H9 (cell line): ENCODE measurements around the gene MAPT. TPM values are rescaled to one million over a fixed set of nuclear protein-coding genes. Genes with fewer than 3 reads are reported as not detected.

Experiments used
- DNase-seq: peaks from one replicate; pipeline ENCODE4 v3.0.0-alpha.2; 2017
- H2AFZ ChIP-seq: one replicate; pipeline ENCODE4 v1.6.1; 2013; ENCODE audit warnings: mild to moderate bottlenecking, low read length, control low read depth, moderate library complexity
- H2AK5ac ChIP-seq: 2 replicates; pipeline ENCODE4 v1.6.1; 2013; ENCODE audit warnings: low read length, control low read depth, mixed read lengths; ENCODE audit not compliant: insufficient read length
- H2BK120ac ChIP-seq: one replicate; pipeline ENCODE4 v1.6.1; 2013; ENCODE audit warnings: low read depth, mild to moderate bottlenecking, low read length, control low read depth, inconsistent platforms; ENCODE audit not compliant: poor library complexity, severe bottlenecking
- H2BK12ac ChIP-seq: 2 replicates; pipeline ENCODE4 v1.6.1; 2013; ENCODE audit warnings: low read length, control low read depth, mixed read lengths, low read depth; ENCODE audit not compliant: insufficient read length
- H2BK15ac ChIP-seq: 2 replicates; pipeline ENCODE4 v1.6.1; 2013; ENCODE audit warnings: low read depth, low read length, control low read depth
- H2BK20ac ChIP-seq: one replicate; pipeline ENCODE4 v1.6.1; 2013; ENCODE audit warnings: low read depth, mild to moderate bottlenecking, low read length, control low read depth, inconsistent platforms; ENCODE audit not compliant: poor library complexity, severe bottlenecking
- H2BK5ac ChIP-seq: 2 replicates; pipeline ENCODE4 v1.6.1; 2013; ENCODE audit warnings: low read length, control low read depth, mixed read lengths; ENCODE audit not compliant: insufficient read length
- H3K14ac ChIP-seq: 2 replicates; pipeline ENCODE4 v1.6.1; 2013; ENCODE audit warnings: low read length, control low read depth; ENCODE audit not compliant: insufficient read depth
- H3K18ac ChIP-seq: 2 replicates; pipeline ENCODE4 v1.6.1; 2013; ENCODE audit warnings: low read depth, mild to moderate bottlenecking, mixed read lengths, low read length, control low read depth; ENCODE audit not compliant: insufficient read length
- H3K23ac ChIP-seq: 2 replicates; pipeline ENCODE4 v1.6.1; 2013; ENCODE audit warnings: low read length, control low read depth, mixed read lengths, low read depth; ENCODE audit not compliant: insufficient read length
- H3K23me2 ChIP-seq: 2 replicates; pipeline ENCODE4 v1.6.1; 2013; ENCODE audit warnings: low read depth, mild to moderate bottlenecking, mixed read lengths, low read length, control low read depth; ENCODE audit not compliant: insufficient read length, poor library complexity, severe bottlenecking
- H3K27ac ChIP-seq: 2 replicates; pipeline ENCODE4 v1.5.1; 2013; ENCODE audit warnings: low read length, control low read depth, mixed read lengths, low read depth; ENCODE audit not compliant: insufficient read length
- H3K27me3 ChIP-seq: 2 replicates; pipeline ENCODE4 v1.6.1; 2013; ENCODE audit warnings: low read length, control low read depth, inconsistent platforms; ENCODE audit not compliant: insufficient read depth
- H3K4ac ChIP-seq: 2 replicates; pipeline ENCODE4 v1.6.1; 2013; ENCODE audit warnings: low read depth, mild to moderate bottlenecking, control low read depth, inconsistent platforms, low read length, moderate library complexity
- H3K4me1 ChIP-seq: 2 replicates; pipeline ENCODE4 v1.6.1; 2013; ENCODE audit warnings: low read length, control low read depth, inconsistent platforms; ENCODE audit not compliant: insufficient read depth
- H3K4me2 ChIP-seq: 2 replicates; pipeline ENCODE4 v1.6.1; 2013; ENCODE audit warnings: low read length, control low read depth, mixed read lengths; ENCODE audit not compliant: insufficient read length, insufficient read depth
- H3K56ac ChIP-seq: 2 replicates; pipeline ENCODE4 v1.6.1; 2013; ENCODE audit warnings: low read depth, mild to moderate bottlenecking, mixed read lengths, low read length, control low read depth; ENCODE audit not compliant: insufficient read length
- H3K79me1 ChIP-seq: 2 replicates; pipeline ENCODE4 v1.6.1; 2013; ENCODE audit warnings: low read depth, mild to moderate bottlenecking, moderate library complexity, low read length, control low read depth, inconsistent platforms; ENCODE audit not compliant: insufficient read depth, poor library complexity, severe bottlenecking
- H3K79me2 ChIP-seq: 2 replicates; pipeline ENCODE4 v1.6.1; 2013; ENCODE audit warnings: low read length, control low read depth, inconsistent platforms; ENCODE audit not compliant: insufficient read depth
- H3K9ac ChIP-seq: 2 replicates; pipeline ENCODE4 v1.6.1; 2013; ENCODE audit warnings: low read length, control low read depth, mixed read lengths; ENCODE audit not compliant: insufficient read length; ENCODE audit errors: extremely low read depth
- H3K9me3 ChIP-seq: one replicate; pipeline ENCODE4 v1.6.1; 2013; ENCODE audit warnings: low read depth, low read length, inconsistent platforms; ENCODE audit not compliant: control insufficient read depth
- H3T11ph ChIP-seq: one replicate; pipeline ENCODE4 v1.6.1; 2013; ENCODE audit warnings: mild to moderate bottlenecking, low read length, control low read depth, inconsistent platforms
- H4K20me1 ChIP-seq: one replicate; pipeline ENCODE4 v1.6.1; 2013; ENCODE audit not compliant: control insufficient read depth, insufficient read length, insufficient read depth
- H4K5ac ChIP-seq: 2 replicates; pipeline ENCODE4 v1.6.1; 2013; ENCODE audit warnings: low read depth, mild to moderate bottlenecking, mixed read lengths, low read length, control low read depth; ENCODE audit not compliant: insufficient read length
- H4K8ac ChIP-seq: replicated peaks from 2 replicates; pipeline ENCODE4 v1.6.1; 2013; ENCODE audit warnings: low read length, control low read depth, mixed read lengths, low read depth; ENCODE audit not compliant: insufficient read length
- H4K91ac ChIP-seq: 2 replicates; pipeline ENCODE4 v1.6.1; 2013; ENCODE audit warnings: low read depth, mild to moderate bottlenecking, moderate library complexity, mixed read lengths, low read length, control low read depth; ENCODE audit not compliant: insufficient read length
- H3K27ac Mint-ChIP-seq, 3 experiments: 2 replicates in 2 of 3; 3 replicates in 1 of 3; pipeline ENCODE4 v1.8.0; 2020 to 2021; ENCODE audit warnings: mixed read lengths in 3 of 3, mild to moderate bottlenecking in 1 of 3, moderate library complexity in 1 of 3
- H3K27me3 Mint-ChIP-seq: 2 replicates; pipeline ENCODE4 v1.8.0; 2021; ENCODE audit warnings: low read depth, mild to moderate bottlenecking, moderate library complexity, mixed read lengths
- H3K36me3 Mint-ChIP-seq, 3 experiments: 2 replicates in 2 of 3; 3 replicates in 1 of 3; pipeline ENCODE4 v1.8.0; 2020 to 2021; ENCODE audit warnings: low read depth in 3 of 3, mixed read lengths in 3 of 3; ENCODE audit not compliant: insufficient read depth in 1 of 3
- H3K4me1 Mint-ChIP-seq, 2 experiments: 2 replicates each; pipeline ENCODE4 v1.8.0; 2020; ENCODE audit warnings: mixed read lengths in 2 of 2
- H3K4me3 Mint-ChIP-seq, 2 experiments: 2 replicates in 1 of 2; 3 replicates in 1 of 2; pipeline ENCODE4 v1.8.0; 2020 to 2021; ENCODE audit warnings: mild to moderate bottlenecking in 2 of 2, mixed read lengths in 2 of 2, moderate library complexity in 1 of 2
- H3K9me3 Mint-ChIP-seq, 2 experiments: 2 replicates in 1 of 2; 3 replicates in 1 of 2; pipeline ENCODE4 v1.8.0; 2020; ENCODE audit warnings: mild to moderate bottlenecking in 2 of 2, mixed read lengths in 2 of 2, moderate library complexity in 1 of 2
- WGBS: extraction: QIAGEN DNeasy Blood & Tissue Kit; methylation state at CpG from one replicate; pipeline ENCODE4 v1.1.7; 2013; ENCODE audit warnings: missing lambda C conversion rate, low lambda C conversion rate, mixed read lengths; ENCODE audit not compliant: insufficient read length; ENCODE audit errors: extremely low coverage; 5-methylcytosine and 5-hydroxymethylcytosine counted together
- total RNA-seq: library from RNA; stranded (reverse); gene quantifications from 2 replicates; pipeline ENCODE4 v1.2.1, GENCODE V29; 2021
- TF ChIP-seq, protein P1 (sequence below): fragments of 200-600 bp; sonication (generic); conservative IDR thresholded peaks from 3 replicates; pipeline ENCODE4 v1.8.0; 2021; ENCODE audit warnings: antibody characterized with exemption, mild to moderate bottlenecking

Gene MAPT
- total RNA-seq, 1 experiment from 2014 or later, result 1.6 TPM

- DNase-seq, result no peak
- no peak overlapping the region for H3K23ac ChIP-seq
- TF ChIP-seq, protein P1, sequence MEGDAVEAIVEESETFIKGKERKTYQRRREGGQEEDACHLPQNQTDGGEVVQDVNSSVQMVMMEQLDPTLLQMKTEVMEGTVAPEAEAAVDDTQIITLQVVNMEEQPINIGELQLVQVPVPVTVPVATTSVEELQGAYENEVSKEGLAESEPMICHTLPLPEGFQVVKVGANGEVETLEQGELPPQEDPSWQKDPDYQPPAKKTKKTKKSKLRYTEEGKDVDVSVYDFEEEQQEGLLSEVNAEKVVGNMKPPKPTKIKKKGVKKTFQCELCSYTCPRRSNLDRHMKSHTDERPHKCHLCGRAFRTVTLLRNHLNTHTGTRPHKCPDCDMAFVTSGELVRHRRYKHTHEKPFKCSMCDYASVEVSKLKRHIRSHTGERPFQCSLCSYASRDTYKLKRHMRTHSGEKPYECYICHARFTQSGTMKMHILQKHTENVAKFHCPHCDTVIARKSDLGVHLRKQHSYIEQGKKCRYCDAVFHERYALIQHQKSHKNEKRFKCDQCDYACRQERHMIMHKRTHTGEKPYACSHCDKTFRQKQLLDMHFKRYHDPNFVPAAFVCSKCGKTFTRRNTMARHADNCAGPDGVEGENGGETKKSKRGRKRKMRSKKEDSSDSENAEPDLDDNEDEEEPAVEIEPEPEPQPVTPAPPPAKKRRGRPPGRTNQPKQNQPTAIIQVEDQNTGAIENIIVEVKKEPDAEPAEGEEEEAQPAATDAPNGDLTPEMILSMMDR, result no peak
- Mint-ChIP-seq H3K27ac (no peak overlapping the region), H3K4me3 (no peak overlapping the region), H3K27me3 (peaks cover 4% of the 10 kb centered on the region; the same call in 1 of the 2 replicates), H3K9me3 (peaks cover 4 to 7% of the 10 kb centered on the region in 2 experiments; a peak in 3 of 5 replicates), H3K4me1 (peaks cover 9 to 13% of the 10 kb centered on the region in 2 experiments), H3K36me3 (no peaks in the 10 kb centered on the region)
- no peak overlapping the region for H3K56ac ChIP-seq
- H3K4me1 ChIP-seq, result no peaks in the 10 kb centered on the region
- no peak overlapping the region for H3K4me2 ChIP-seq
- no peak overlapping the region for H3K9ac ChIP-seq
- H3K27me3 ChIP-seq, result no peaks in the 10 kb centered on the region
- H4K91ac ChIP-seq, result no peak overlapping the region
- H2BK5ac ChIP-seq, result no peak overlapping the region
- H2BK12ac ChIP-seq, result no peak overlapping the region
- H2AK5ac ChIP-seq, result no peak overlapping the region
- no peak overlapping the region for H3K4ac ChIP-seq
- H3K79me1 ChIP-seq, result no peaks in the 10 kb centered on the region
- H3K9me3 ChIP-seq, result no peaks in the 10 kb centered on the region
- no CpG with 5 or more reads among the region's 10 CpGs for WGBS
- no peaks in the 10 kb centered on the region for H4K20me1 ChIP-seq
- H3K79me2 ChIP-seq, result no peaks in the 10 kb centered on the region
- no peak overlapping the region for H4K8ac ChIP-seq
- H3K14ac ChIP-seq, result no peak overlapping the region
- no peak overlapping the region for H3T11ph ChIP-seq
- H3K23me2 ChIP-seq, result no peaks in the 10 kb centered on the region
- no peak overlapping the region for H2BK120ac ChIP-seq
- no peak overlapping the region for H2AFZ ChIP-seq
- H2BK20ac ChIP-seq, result no peak overlapping the region
- no peak overlapping the region for H3K18ac ChIP-seq
- H4K5ac ChIP-seq, result no peak overlapping the region
- H2BK15ac ChIP-seq, result no peak overlapping the region
- no peak overlapping the region for H3K27ac ChIP-seq
Measured at GRCh38 chr17:45991341-45991740, 97.0 kb downstream of the MAPT start.
